ENCODE results near the gene NCKAP5.

Gene NCKAP5

DNA sequence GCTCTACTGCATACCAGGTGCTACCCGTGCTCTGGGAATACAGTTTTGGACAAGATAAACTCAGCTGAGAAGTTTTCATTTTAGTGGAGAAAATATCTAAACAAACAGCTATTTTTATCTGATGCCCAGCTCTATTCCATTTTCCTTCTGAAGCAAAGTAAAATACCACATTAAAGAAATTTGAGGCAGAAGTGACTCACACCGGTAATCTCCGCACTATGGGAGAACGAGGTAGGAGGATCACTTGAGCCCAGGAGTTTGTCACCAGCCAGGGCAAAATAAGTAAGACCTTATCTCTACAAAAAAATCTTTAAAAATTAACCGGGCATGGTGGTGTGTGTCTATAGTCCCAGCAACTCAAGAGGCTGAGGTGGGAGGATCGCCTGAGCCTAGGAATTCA lies 482.1 kb downstream of the NCKAP5 start:
- TF ChIP-seq, protein P1, sequence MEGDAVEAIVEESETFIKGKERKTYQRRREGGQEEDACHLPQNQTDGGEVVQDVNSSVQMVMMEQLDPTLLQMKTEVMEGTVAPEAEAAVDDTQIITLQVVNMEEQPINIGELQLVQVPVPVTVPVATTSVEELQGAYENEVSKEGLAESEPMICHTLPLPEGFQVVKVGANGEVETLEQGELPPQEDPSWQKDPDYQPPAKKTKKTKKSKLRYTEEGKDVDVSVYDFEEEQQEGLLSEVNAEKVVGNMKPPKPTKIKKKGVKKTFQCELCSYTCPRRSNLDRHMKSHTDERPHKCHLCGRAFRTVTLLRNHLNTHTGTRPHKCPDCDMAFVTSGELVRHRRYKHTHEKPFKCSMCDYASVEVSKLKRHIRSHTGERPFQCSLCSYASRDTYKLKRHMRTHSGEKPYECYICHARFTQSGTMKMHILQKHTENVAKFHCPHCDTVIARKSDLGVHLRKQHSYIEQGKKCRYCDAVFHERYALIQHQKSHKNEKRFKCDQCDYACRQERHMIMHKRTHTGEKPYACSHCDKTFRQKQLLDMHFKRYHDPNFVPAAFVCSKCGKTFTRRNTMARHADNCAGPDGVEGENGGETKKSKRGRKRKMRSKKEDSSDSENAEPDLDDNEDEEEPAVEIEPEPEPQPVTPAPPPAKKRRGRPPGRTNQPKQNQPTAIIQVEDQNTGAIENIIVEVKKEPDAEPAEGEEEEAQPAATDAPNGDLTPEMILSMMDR (IDR thresholded peaks at IDR 0.05; ENCODE audit: low read depth, low read length, missing control alignments): no peak
- DNase-seq (ENCODE audit: low read depth): no peak
- no peak overlapping the region for H3K4me3 ChIP-seq (ENCODE audit: low read depth, low read length)
- in situ Hi-C loops (cut with HindIII; ENCODE audit: low sequenced_read_pairs): no loop called here

DNA sequence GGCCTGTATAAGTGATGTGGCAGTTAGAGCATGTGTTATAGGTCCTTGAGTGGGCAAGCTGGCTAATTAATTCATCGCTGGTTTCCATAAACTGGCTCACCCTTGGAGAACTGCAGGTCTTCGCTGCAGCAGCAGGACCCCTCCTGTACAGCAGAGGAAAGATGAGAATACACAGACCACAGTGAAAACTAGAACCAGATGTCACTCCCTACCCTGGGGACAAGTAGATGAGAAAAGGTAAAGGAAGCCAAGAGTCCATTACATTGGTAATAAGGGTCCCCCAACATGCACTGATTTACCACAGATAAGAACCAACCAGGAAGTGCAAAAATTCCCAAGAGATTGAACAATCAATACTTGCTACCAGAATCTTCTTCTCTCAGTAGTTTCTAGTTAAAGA lies 482.6 kb downstream of the NCKAP5 start:
- DNase-seq (ENCODE audit: low read depth): no peak
- in situ Hi-C loops (cut with HindIII; ENCODE audit: low sequenced_read_pairs): no loop called here
- H3K4me3 ChIP-seq (ENCODE audit: low read depth, low read length): no peak overlapping the region

DNA sequence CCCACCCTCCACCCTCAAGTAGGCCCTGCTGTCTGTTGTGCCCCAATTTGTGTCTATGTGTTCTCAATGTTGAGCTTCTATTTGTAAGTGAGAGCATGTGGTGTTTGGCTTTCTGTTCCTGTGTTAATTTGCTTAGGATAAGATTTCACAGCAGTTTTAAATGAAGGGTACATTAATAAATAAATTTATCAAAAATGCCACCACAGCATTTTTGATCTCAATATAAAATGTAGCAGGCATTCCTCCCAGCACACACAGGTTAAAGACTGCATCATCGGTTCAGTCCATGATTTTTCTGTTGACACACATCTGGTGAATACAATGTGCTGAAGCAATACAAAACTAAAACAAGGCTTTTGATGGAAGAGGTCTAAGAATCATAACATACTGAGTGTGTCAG lies 486.2 kb downstream of the NCKAP5 start:
- H3K4me3 ChIP-seq (ENCODE audit: low read depth, low read length): no peak overlapping the region
- TF ChIP-seq, protein P1 (IDR thresholded peaks at IDR 0.05; ENCODE audit: low read depth, low read length, missing control alignments): no peak
- DNase-seq (ENCODE audit: low read depth): no peak
- in situ Hi-C loops (cut with HindIII; ENCODE audit: low sequenced_read_pairs): no loop called here

More for the DNA sequence above, 482.6 kb downstream of the NCKAP5 start:
- TF ChIP-seq, protein P1 (IDR thresholded peaks at IDR 0.05; ENCODE audit: low read depth, low read length, missing control alignments): no peak

DNA sequence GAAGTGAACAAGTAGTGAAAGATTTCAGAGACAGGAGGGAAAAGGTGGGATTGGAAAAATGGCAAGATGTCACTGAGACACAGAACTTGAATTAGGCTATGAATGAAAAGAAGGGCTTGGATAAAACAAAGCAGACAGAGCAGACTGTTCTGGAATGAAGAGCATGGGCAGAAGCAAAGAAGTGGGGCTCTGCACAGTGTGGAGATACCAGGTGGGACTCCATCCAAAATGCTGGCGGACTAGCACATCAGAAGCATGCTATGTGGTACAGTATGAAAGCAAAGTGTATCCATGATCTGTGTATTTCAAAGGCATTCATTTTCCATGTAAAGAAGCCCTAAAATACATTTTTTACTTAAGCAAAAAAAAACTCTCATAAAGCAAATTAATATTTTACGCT lies 487.4 kb downstream of the NCKAP5 start:
- in situ Hi-C loops (cut with HindIII; ENCODE audit: low sequenced_read_pairs): no loop called here
- TF ChIP-seq, protein P1 (IDR thresholded peaks at IDR 0.05; ENCODE audit: low read depth, low read length, missing control alignments): no peak
- no peak overlapping the region for H3K4me3 ChIP-seq (ENCODE audit: low read depth, low read length)
- DNase-seq (ENCODE audit: low read depth): no peak

DNA sequence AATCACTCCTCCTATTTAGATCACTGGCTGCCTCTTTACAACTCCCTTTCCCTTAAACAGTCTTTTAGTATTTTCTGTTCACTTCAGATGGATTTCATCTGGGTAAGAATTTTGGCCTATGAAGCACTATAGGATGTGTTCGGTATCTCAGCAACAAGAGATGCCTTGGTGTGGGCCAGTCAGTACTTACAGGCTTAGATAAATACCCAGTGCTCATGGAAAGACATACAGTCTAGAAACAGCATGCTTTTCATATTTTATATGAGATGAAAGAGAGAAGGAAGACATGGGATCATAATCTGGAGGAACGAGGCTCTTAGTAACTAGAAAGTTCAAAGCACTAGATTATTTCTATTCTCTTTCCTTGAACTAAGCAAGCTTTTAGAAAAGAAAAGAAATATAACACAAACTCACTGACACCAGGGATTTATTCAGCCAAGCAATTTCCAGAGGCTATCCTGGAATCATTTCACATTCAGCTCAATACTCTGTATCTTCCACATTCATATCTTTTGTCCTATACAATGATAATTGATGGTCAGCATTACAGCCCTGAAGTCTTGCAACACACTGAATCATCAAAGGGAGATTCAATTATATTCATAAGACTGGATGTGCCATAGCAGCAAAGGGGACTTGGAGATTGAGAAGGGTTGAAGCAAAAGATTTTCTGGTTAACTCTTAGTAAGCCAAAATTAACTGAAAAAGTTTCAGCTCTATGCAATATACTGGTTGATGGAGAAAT lies 489.4 kb downstream of the NCKAP5 start:
- no peak overlapping the region for H3K4me3 ChIP-seq (ENCODE audit: low read depth, low read length)
- TF ChIP-seq, protein P1 (IDR thresholded peaks at IDR 0.05; ENCODE audit: low read depth, low read length, missing control alignments): no peak
- in situ Hi-C loops (cut with HindIII; ENCODE audit: low sequenced_read_pairs): no loop called here
- DNase-seq (ENCODE audit: low read depth): no peak

DNA sequence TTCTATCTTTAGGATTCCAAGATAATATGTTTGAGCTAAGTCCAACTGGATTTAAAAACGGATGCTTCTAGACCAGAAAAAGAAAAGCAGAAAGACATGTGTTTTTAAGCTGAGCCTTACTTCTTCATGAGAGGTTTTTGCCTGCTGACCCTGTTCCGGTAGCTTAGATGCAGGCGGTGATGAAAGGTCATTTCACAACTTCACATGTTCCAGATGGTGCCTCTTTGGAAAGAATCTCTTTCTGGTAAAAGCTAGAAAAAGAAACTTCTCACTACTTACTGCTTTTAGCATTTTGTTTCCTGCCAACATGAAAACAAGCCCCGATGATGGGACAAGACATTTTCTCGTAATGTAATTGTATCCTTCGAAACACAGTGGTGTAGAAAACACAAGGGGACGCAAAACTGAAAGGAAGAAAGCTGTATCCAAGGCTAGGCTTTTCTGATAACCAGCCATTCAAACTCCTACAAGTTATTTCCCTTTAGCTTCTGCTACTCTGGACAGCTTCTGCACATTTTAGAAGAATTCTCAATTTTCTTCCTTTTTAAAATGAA lies 490.9 kb downstream of the NCKAP5 start:
- no peak for DNase-seq (ENCODE audit: low read depth)
- in situ Hi-C loops (cut with HindIII; ENCODE audit: low sequenced_read_pairs): no loop called here
- TF ChIP-seq, protein P1 (IDR thresholded peaks at IDR 0.05; ENCODE audit: low read depth, low read length, missing control alignments): no peak
- no peak overlapping the region for H3K4me3 ChIP-seq (ENCODE audit: low read depth, low read length)
